Stomach (tissue), 9 donors: Measurements from ENCODE around the gene KRTAP10-5. TPM values are rescaled to one million over a fixed set of nuclear protein-coding genes. Genes with fewer than 3 reads are reported as not detected.

ENCODE experiments used
- DNase-seq, 2 donors: peaks; one replicate each; pipeline versions ENCODE4 v3.0.0 to v3.0.0-alpha.2; 2013 to 2019
- H3K27ac ChIP-seq, 5 donors: fragments of 200-600 bp in 4 of 5; sonication (generic) in 4 of 5; one replicate each; pipeline ENCODE4 v1.5.1; 2013 to 2019; ENCODE audit warnings: mild to moderate bottlenecking in 1 of 5, moderate library complexity in 1 of 5
- H3K27me3 ChIP-seq, 3 donors: fragments of 200-600 bp; sonication (generic); one replicate each; pipeline ENCODE4 v1.5.1; 2017 to 2019; ENCODE audit warnings: mixed run types in 1 of 3
- H3K36me3 ChIP-seq, 4 donors: fragments of 200-600 bp; sonication (generic); 1 replicate in 3 of 4; 2 replicates in 1 of 4; pipeline ENCODE4 v1.5.1; 2016 to 2019
- H3K4me1 ChIP-seq, 4 donors: fragments of 200-600 bp; sonication (generic); one replicate each; pipeline ENCODE4 v1.5.1; 2016 to 2019
- H3K4me3 ChIP-seq, 4 donors: fragments of 200-600 bp; sonication (generic) in 3 of 4; one replicate each; pipeline ENCODE4 v1.5.1; 2016 to 2019; ENCODE audit warnings: mild to moderate bottlenecking in 1 of 4
- H3K9me3 ChIP-seq, 4 donors: fragments of 200-600 bp; sonication (generic); one replicate each; pipeline ENCODE4 v1.5.1; 2016 to 2019
- CTCF ChIP-seq, 7 experiments: fragments of 450-650 bp in 4 of 7; fragments of 200-600 bp in 3 of 7; sonication (generic) in 3 of 7; IDR thresholded peaks; one replicate each; pipeline ENCODE4 v1.5.1; 2016 to 2019; ENCODE audit warnings: antibody characterized with exemption in 7 of 7, control low read depth in 2 of 7, mild to moderate bottlenecking in 1 of 7
- EP300 ChIP-seq: sonication (generic); formaldehyde crosslinking; IDR thresholded peaks from one replicate; pipeline ENCODE4 v1.6.1; 2017; ENCODE audit warnings: antibody characterized with exemption
- POLR2A ChIP-seq, 4 donors: fragments of 450-650 bp; IDR thresholded peaks; one replicate each; pipeline ENCODE4 v1.6.1; 2016; ENCODE audit warnings: antibody characterized with exemption in 4 of 4, control low read depth in 2 of 4, mild to moderate bottlenecking in 1 of 4, moderate library complexity in 1 of 4
- POLR2AphosphoS5 ChIP-seq, 3 donors: sonication (generic); formaldehyde crosslinking; IDR thresholded peaks; one replicate each; pipeline ENCODE4 v1.6.1; 2016; ENCODE audit warnings: antibody characterized with exemption in 3 of 3
- WGBS, 5 donors: extraction: QIAGEN DNeasy Blood & Tissue Kit in 3 of 5; methylation state at CpG; one replicate each; pipeline versions ENCODE4 v1.1.5 to v1.1.7; 2013 to 2018; 5-methylcytosine and 5-hydroxymethylcytosine counted together
- intact Hi-C: fragments of 100-400 bp; cut with DNase I; formaldehyde crosslinking; loops from one replicate; pipeline ENCODE4 v1.15.1; 2023; ENCODE audit warnings: low total_unique reads
- polyA plus RNA-seq, 3 donors: library from polyadenylated mRNA; stranded (reverse); fragments of 200-250 nt; gene quantifications; one replicate each; pipeline ENCODE4 v1.2.3, GENCODE V29; 2013
- total RNA-seq, 5 donors: library from RNA; depleted of rRNA; stranded (reverse); fragments of >200 nt; gene quantifications; one replicate each; pipeline versions ENCODE4 v1.1.0 to v1.2.3, GENCODE V29; 2014 to 2016
- donor health status: healthy with polysubstance abuse.
- donor health status: Bipolar disorder and iron deficiency.
- donor health status: healthy.

Gene KRTAP10-5
- total and polyA plus RNA-seq, 8 donors, result 0.10 TPM; not detected in 7

- H3K9me3 ChIP-seq, result peaks cover 4 to 36% (median 35%) of the 10 kb centered on the region in 4 donors
- H3K27me3 ChIP-seq, result peaks cover 0 to 36% (median 3%) of the 10 kb centered on the region in 3 donors
- no peaks in the 10 kb centered on the region for H3K4me1 ChIP-seq
- no peak for DNase-seq
- H3K27ac ChIP-seq, result no peak overlapping the region
- no peaks in the 10 kb centered on the region for H3K36me3 ChIP-seq
- TF ChIP-seq POLR2A (IDR thresholded peaks at IDR 0.05) (no peak), CTCF (IDR thresholded peaks at IDR 0.05) (no peak), EP300 (no peak), POLR2AphosphoS5 (IDR thresholded peaks at IDR 0.05) (no peak)
- no peak overlapping the region for H3K4me3 ChIP-seq
- intact Hi-C loops, result no loop called here
These were observed 28.8 kb upstream of the KRTAP10-5 start for GRCh38 chr21:44609193-44609592.

GRCh38 chr21:44606495-44606894 lies 26.1 kb upstream of the KRTAP10-5 start:
- TF ChIP-seq CTCF (IDR thresholded peaks at IDR 0.05), result no peak
- TF ChIP-seq POLR2AphosphoS5 (IDR thresholded peaks at IDR 0.05), result no peak
- TF ChIP-seq EP300, result no peak
- no peak for TF ChIP-seq POLR2A (IDR thresholded peaks at IDR 0.05)
- H3K4me1 ChIP-seq, result no peaks in the 10 kb centered on the region
- no peak overlapping the region for H3K4me3 ChIP-seq
- no peak for DNase-seq
- H3K27ac ChIP-seq, result no peak overlapping the region
- H3K27me3 ChIP-seq, result peaks cover 0 to 35% (median 9%) of the 10 kb centered on the region in 3 donors
- WGBS, 5 donors, result 71 to 80% (median 76%) methylated on average over 4 of the region's 4 CpGs
- H3K36me3 ChIP-seq, result no peaks in the 10 kb centered on the region
- peaks cover 4 to 35% (median 28%) of the 10 kb centered on the region in 4 donors for H3K9me3 ChIP-seq
- intact Hi-C loops, result no loop called here

GRCh38 chr21:44603911-44604310 lies 23.5 kb upstream of the KRTAP10-5 start:
- 81 to 90% (median 85%) methylated on average over 8 of the region's 8 CpGs for WGBS, 5 donors

GRCh38 chr21:44603109-44603875 lies 22.9 kb upstream of the KRTAP10-5 start:
- no peaks in the 10 kb centered on the region for H3K36me3 ChIP-seq
- DNase-seq, result no peak
- H3K27ac ChIP-seq, result no peak overlapping the region
- H3K27me3 ChIP-seq, result peaks cover 0 to 54% (median 13%) of the 10 kb centered on the region in 3 donors
- intact Hi-C loops, result no loop called here
- no peak overlapping the region for H3K4me3 ChIP-seq
- H3K4me1 ChIP-seq, result no peaks in the 10 kb centered on the region
- H3K9me3 ChIP-seq, result peaks cover 0 to 28% (median 3%) of the 10 kb centered on the region in 4 donors
- 45 to 60% (median 50%) methylated on average over 10 to 17 of the region's 17 CpGs for WGBS, 5 donors
- TF ChIP-seq CTCF (IDR thresholded peaks at IDR 0.05) (no peak), POLR2AphosphoS5 (IDR thresholded peaks at IDR 0.05) (no peak), EP300 (no peak), POLR2A (IDR thresholded peaks at IDR 0.05) (no peak)

More at GRCh38 chr21:44603911-44604310, 23.5 kb upstream of the KRTAP10-5 start:
- no peak overlapping the region for H3K4me3 ChIP-seq
- TF ChIP-seq POLR2A (IDR thresholded peaks at IDR 0.05) (no peak), CTCF (IDR thresholded peaks at IDR 0.05) (no peak), EP300 (no peak), POLR2AphosphoS5 (IDR thresholded peaks at IDR 0.05) (no peak)
- H3K27me3 ChIP-seq, result peaks cover 0 to 53% (median 13%) of the 10 kb centered on the region in 3 donors
- H3K27ac ChIP-seq, result no peak overlapping the region
- peaks cover 0 to 22% (median 3%) of the 10 kb centered on the region in 4 donors for H3K9me3 ChIP-seq
- H3K4me1 ChIP-seq, result no peaks in the 10 kb centered on the region
- DNase-seq, result no peak
- intact Hi-C loops, result no loop called here
- no peaks in the 10 kb centered on the region for H3K36me3 ChIP-seq
